Lower leg skin (tissue), 3 donors: Measurements from ENCODE around the gene CEP170B.

Experiments
- CTCF ChIP-seq, 3 donors: fragments of 450-650 bp; IDR thresholded peaks; one replicate each; pipeline ENCODE4 v1.5.1; 2016; ENCODE audit warnings: antibody characterized with exemption in 3 of 3, mild to moderate bottlenecking in 3 of 3, moderate library complexity in 2 of 3
- POLR2A ChIP-seq, 2 donors: fragments of 450-650 bp; IDR thresholded peaks; one replicate each; pipeline ENCODE4 v1.6.1; 2016 to 2017; ENCODE audit warnings: antibody characterized with exemption in 2 of 2, mild to moderate bottlenecking in 1 of 2, moderate library complexity in 1 of 2

- TF ChIP-seq CTCF (IDR thresholded peaks at IDR 0.05) (no peak), POLR2A (IDR thresholded peaks at IDR 0.05) (no peak)
These were observed 15.0 kb downstream of the CEP170B start for GRCh38 chr14:104879983-104880565.
